Measurements from ENCODE around the gene PNPLA5. TPM values are rescaled to one million over a fixed set of nuclear protein-coding genes. Genes with fewer than 3 reads are reported as not detected.

The PNPLA5 gene
- polyA plus RNA-seq, 1 experiment = not detected

- no peak for TF ChIP-seq CTCF (IDR thresholded peaks at IDR 0.05; ENCODE audit: insufficient read depth, low read depth, low read length)
- H3K36me3 ChIP-seq (ENCODE audit: control insufficient read depth, insufficient read depth, low read length) = no peaks in the 10 kb centered on the region
- CTCF ChIA-PET = interaction anchor here (1.0 to 2.1 kb wide), 2 partner anchors 9 to 12 kb away, joined by 4 to 8 read pairs; no protein-coding TSS in a partner anchor
- POLR2A ChIA-PET = no interaction called here
- no peaks in the 10 kb centered on the region for H3K27me3 ChIP-seq (ENCODE audit: control insufficient read depth, insufficient read depth, low read length)
- no peak overlapping the region for H3K4me3 ChIP-seq (ENCODE audit: low read depth, low read length)
- no peak for DNase-seq (ENCODE audit: low read depth)
Observed at GRCh38 chr22:43838571-43839307, 53.1 kb downstream of the PNPLA5 start.

- ChIA-PET POLR2A (no interaction called here), CTCF (interaction anchor here (1.0 to 2.1 kb wide), 2 partner anchors 9 to 11 kb away, joined by 4 to 8 read pairs; no protein-coding TSS in a partner anchor)
- no peak for TF ChIP-seq CTCF (IDR thresholded peaks at IDR 0.05; ENCODE audit: insufficient read depth, low read depth, low read length)
- Histone ChIP-seq H3K27me3 (ENCODE audit: control insufficient read depth, insufficient read depth, low read length) (no peaks in the 10 kb centered on the region), H3K4me3 (ENCODE audit: low read depth, low read length) (no peak overlapping the region), H3K36me3 (ENCODE audit: control insufficient read depth, insufficient read depth, low read length) (no peaks in the 10 kb centered on the region)
- DNase-seq (ENCODE audit: low read depth) = no peak
Observed at GRCh38 chr22:43838161-43838560, 53.7 kb downstream of the PNPLA5 start.

- ChIA-PET POLR2A (no interaction called here), CTCF (interaction anchor here (1.0 to 2.1 kb wide), 2 partner anchors 8 to 11 kb away, joined by 4 to 8 read pairs; no protein-coding TSS in a partner anchor)
- H3K4me3 ChIP-seq (ENCODE audit: low read depth, low read length) = no peak overlapping the region
- TF ChIP-seq CTCF (IDR thresholded peaks at IDR 0.05; ENCODE audit: insufficient read depth, low read depth, low read length) = no peak
- H3K27me3 ChIP-seq (ENCODE audit: control insufficient read depth, insufficient read depth, low read length) = no peaks in the 10 kb centered on the region
- H3K36me3 ChIP-seq (ENCODE audit: control insufficient read depth, insufficient read depth, low read length) = no peaks in the 10 kb centered on the region
- DNase-seq (ENCODE audit: low read depth) = no peak
Observed at GRCh38 chr22:43837666-43838065, 54.1 kb downstream of the PNPLA5 start.

DNA sequence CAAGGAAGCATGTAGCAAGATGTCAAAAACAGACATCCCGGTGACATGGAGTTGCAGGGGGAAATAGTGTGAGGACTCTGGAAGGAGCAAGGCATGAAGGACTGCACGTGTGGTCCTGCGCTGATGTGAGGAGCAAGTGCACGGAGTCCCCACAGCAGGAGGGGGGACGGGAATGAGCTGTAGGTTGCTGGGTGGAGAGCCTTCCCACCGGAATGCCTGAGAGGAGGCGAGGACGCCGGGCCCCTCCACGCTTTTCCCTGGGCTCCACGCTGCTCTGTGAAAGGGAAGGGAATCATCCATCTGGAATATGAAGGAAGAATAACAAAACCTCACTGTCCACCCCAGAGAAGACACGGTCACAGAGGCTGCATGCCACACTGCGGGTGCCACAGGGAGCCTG lies 56.1 kb downstream of the PNPLA5 start:
- DNase-seq (ENCODE audit: low read depth) = no peak
- ChIA-PET CTCF (interaction anchor here (1.2 kb wide), 1 partner anchor 12 kb away, joined by 7 read pairs; no protein-coding TSS in a partner anchor), POLR2A (no interaction called here)

More for the DNA sequence above, 56.1 kb downstream of the PNPLA5 start:
- no peak overlapping the region for H3K4me3 ChIP-seq (ENCODE audit: low read depth, low read length)
- no peaks in the 10 kb centered on the region for H3K27me3 ChIP-seq (ENCODE audit: control insufficient read depth, insufficient read depth, low read length)
- H3K36me3 ChIP-seq (ENCODE audit: control insufficient read depth, insufficient read depth, low read length) = no peaks in the 10 kb centered on the region
- TF ChIP-seq CTCF (IDR thresholded peaks at IDR 0.05; ENCODE audit: insufficient read depth, low read depth, low read length) = no peak
